WTC11 (cell line): ENCODE results near the gene GRM7. TPM values are rescaled to one million over a fixed set of nuclear protein-coding genes. Genes with fewer than 3 reads are reported as not detected.

Source experiments
- ATAC-seq: fragments of 200-7000 bp; cut with Tn5 transposase; 2 replicates; pipeline ENCODE4 v1.10.0; 2021; ENCODE audit warnings: mild to moderate bottlenecking, moderate library complexity
- CTCF ChIA-PET: fragments of 300-600 bp; sonication (Branson Sonifier 250); formaldehyde crosslinking; loops from one replicate; lab custom pipeline; 2021; ENCODE audit warnings: antibody characterized with exemption; lab: Charles Lee
- POLR2A ChIA-PET: fragments of 350-600 bp; sonication (Branson Sonifier 250); formaldehyde crosslinking; loops from one replicate; lab custom pipeline; 2021; ENCODE audit warnings: antibody characterized with exemption; lab: Charles Lee
- DNase-seq: peaks from one replicate; pipeline ENCODE4 v3.0.0; 2021; ENCODE audit warnings: low spot score
- H3K27ac Mint-ChIP-seq: 2 replicates; pipeline ENCODE4 v1.8.0; 2021; ENCODE audit warnings: mixed read lengths
- H3K27me3 Mint-ChIP-seq: 2 replicates; pipeline ENCODE4 v1.8.0; 2021; ENCODE audit warnings: low read depth, mild to moderate bottlenecking, moderate library complexity, mixed read lengths
- H3K36me3 Mint-ChIP-seq: 2 replicates; pipeline ENCODE4 v1.8.0; 2021; ENCODE audit warnings: mixed read lengths
- H3K4me1 Mint-ChIP-seq: 2 replicates; pipeline ENCODE4 v1.8.0; 2022; ENCODE audit warnings: mixed read lengths
- H3K4me3 Mint-ChIP-seq: 2 replicates; pipeline ENCODE4 v1.8.0; 2021; ENCODE audit warnings: mild to moderate bottlenecking, moderate library complexity, mixed read lengths
- H3K9me3 Mint-ChIP-seq: 2 replicates; pipeline ENCODE4 v1.8.0; 2021; ENCODE audit warnings: mixed read lengths
- ATF6 ChIP-seq: sonication (generic); formaldehyde crosslinking; IDR thresholded peaks from 2 replicates; pipeline ENCODE4 v1.8.1; 2023; ENCODE audit warnings: mild to moderate bottlenecking, missing genetic modification reagents
- ELF4 ChIP-seq: sonication (generic); formaldehyde crosslinking; IDR thresholded peaks from 2 replicates; pipeline ENCODE4 v1.8.1; 2022; ENCODE audit warnings: low read depth, mild to moderate bottlenecking, moderate library complexity, missing genetic modification reagents
- ETV6 ChIP-seq: sonication (generic); formaldehyde crosslinking; IDR thresholded peaks from 2 replicates; pipeline ENCODE4 v1.8.1; 2022; ENCODE audit warnings: mild to moderate bottlenecking, missing genetic modification reagents
- GTF2I ChIP-seq: fragments of 250-450 bp; sonication (Bioruptor Pico); conservative IDR thresholded peaks from 2 replicates; pipeline ENCODE4 v1.4.0; 2021; ENCODE audit warnings: mild to moderate bottlenecking
- MXD4 ChIP-seq: fragments of 250-450 bp; sonication (Bioruptor Pico); IDR thresholded peaks from 2 replicates; pipeline ENCODE4 v1.8.0; 2021; ENCODE audit warnings: mild to moderate bottlenecking, moderate library complexity, borderline replicate concordance
- RORB ChIP-seq: fragments of 250-450 bp; sonication (Bioruptor Pico); IDR thresholded peaks from 2 replicates; pipeline ENCODE4 v1.9.0; 2021; ENCODE audit warnings: mild to moderate bottlenecking
- TCF7 ChIP-seq: sonication (generic); formaldehyde crosslinking; IDR thresholded peaks from 2 replicates; pipeline ENCODE4 v1.8.0; 2022; ENCODE audit warnings: mild to moderate bottlenecking, low read depth, missing genetic modification reagents, moderate library complexity
- TP53 ChIP-seq: sonication (generic); formaldehyde crosslinking; IDR thresholded peaks from 2 replicates; pipeline ENCODE4 v1.8.1; 2023; ENCODE audit warnings: mild to moderate bottlenecking, missing genetic modification reagents
- ZBTB21 ChIP-seq: sonication (generic); formaldehyde crosslinking; IDR thresholded peaks from 2 replicates; pipeline ENCODE4 v1.8.1; 2023; ENCODE audit warnings: mild to moderate bottlenecking, missing genetic modification reagents, borderline replicate concordance
- ZNF317 ChIP-seq: sonication (generic); formaldehyde crosslinking; IDR thresholded peaks from 2 replicates; pipeline ENCODE4 v1.8.1; 2023; ENCODE audit warnings: low read depth, mild to moderate bottlenecking, moderate library complexity, missing genetic modification reagents, borderline replicate concordance
- ZNF396 ChIP-seq: fragments of 250-450 bp; sonication (Bioruptor Pico); IDR thresholded peaks from 2 replicates; pipeline ENCODE4 v1.8.0; 2021; ENCODE audit warnings: mild to moderate bottlenecking, moderate library complexity, borderline replicate concordance
- ZSCAN18 ChIP-seq: fragments of 250-450 bp; sonication (Bioruptor Pico); IDR thresholded peaks from 2 replicates; pipeline ENCODE4 v2.1.2; 2022; ENCODE audit warnings: mild to moderate bottlenecking, moderate library complexity
- total RNA-seq: library from RNA; stranded (reverse); gene quantifications from 3 replicates; pipeline ENCODE4 v1.2.3, GENCODE V29; 2021
- TF ChIP-seq, protein P1 (sequence below): fragments of 250-450 bp; sonication (Bioruptor Pico); IDR thresholded peaks from 2 replicates; pipeline ENCODE4 v1.8.0; 2021; ENCODE audit warnings: mild to moderate bottlenecking
- TF ChIP-seq, protein P2 (sequence below): sonication (generic); formaldehyde crosslinking; IDR thresholded peaks from 2 replicates; pipeline ENCODE4 v1.8.1; 2022; ENCODE audit warnings: low read depth, missing genetic modification reagents, borderline replicate concordance
- TF ChIP-seq, protein P3 (sequence below): sonication (generic); formaldehyde crosslinking; IDR thresholded peaks from 2 replicates; pipeline ENCODE4 v1.8.0; 2022; ENCODE audit warnings: mild to moderate bottlenecking, missing genetic modification reagents
- TF ChIP-seq, protein P4 (sequence below): sonication (generic); formaldehyde crosslinking; IDR thresholded peaks from 2 replicates; pipeline ENCODE4 v1.8.1; 2023; ENCODE audit warnings: mild to moderate bottlenecking, missing genetic modification reagents, moderate library complexity

The GRM7 gene
- total RNA-seq, 1 experiment from 2014 or later, result 0.42 TPM

GRCh38 chr3:7215706-7216105 is 354.8 kb downstream of the GRM7 start:
- ChIA-PET POLR2A (no interaction called here), CTCF (no interaction called here)
- Mint-ChIP-seq H3K27ac (no peak overlapping the region), H3K27me3 (no peaks in the 10 kb centered on the region; the same call in 1 of the 2 replicates), H3K4me3 (no peak overlapping the region), H3K36me3 (no peaks in the 10 kb centered on the region), H3K9me3 (no peaks in the 10 kb centered on the region; the same call in 1 of the 2 replicates), H3K4me1 (peaks cover 9% of the 10 kb centered on the region)
- no peak for TF ChIP-seq ATF6
- TF ChIP-seq GTF2I (CRISPR knock-in tag), result no peak
- no peak for TF ChIP-seq ZBTB21
- no peak for TF ChIP-seq TCF7
- no peak for TF ChIP-seq ELF4 (CRISPR knock-in tag)
- no peak for TF ChIP-seq RORB (CRISPR knock-in tag)
- no peak for TF ChIP-seq ZNF317 (CRISPR knock-in tag)
- no peak for TF ChIP-seq TP53 (CRISPR knock-in tag)
- no peak for TF ChIP-seq ETV6
- TF ChIP-seq, protein P1, sequence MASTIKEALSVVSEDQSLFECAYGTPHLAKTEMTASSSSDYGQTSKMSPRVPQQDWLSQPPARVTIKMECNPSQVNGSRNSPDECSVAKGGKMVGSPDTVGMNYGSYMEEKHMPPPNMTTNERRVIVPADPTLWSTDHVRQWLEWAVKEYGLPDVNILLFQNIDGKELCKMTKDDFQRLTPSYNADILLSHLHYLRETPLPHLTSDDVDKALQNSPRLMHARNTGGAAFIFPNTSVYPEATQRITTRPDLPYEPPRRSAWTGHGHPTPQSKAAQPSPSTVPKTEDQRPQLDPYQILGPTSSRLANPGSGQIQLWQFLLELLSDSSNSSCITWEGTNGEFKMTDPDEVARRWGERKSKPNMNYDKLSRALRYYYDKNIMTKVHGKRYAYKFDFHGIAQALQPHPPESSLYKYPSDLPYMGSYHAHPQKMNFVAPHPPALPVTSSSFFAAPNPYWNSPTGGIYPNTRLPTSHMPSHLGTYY (CRISPR knock-in tag), result no peak
- no peak for TF ChIP-seq ZSCAN18
- TF ChIP-seq, protein P2, sequence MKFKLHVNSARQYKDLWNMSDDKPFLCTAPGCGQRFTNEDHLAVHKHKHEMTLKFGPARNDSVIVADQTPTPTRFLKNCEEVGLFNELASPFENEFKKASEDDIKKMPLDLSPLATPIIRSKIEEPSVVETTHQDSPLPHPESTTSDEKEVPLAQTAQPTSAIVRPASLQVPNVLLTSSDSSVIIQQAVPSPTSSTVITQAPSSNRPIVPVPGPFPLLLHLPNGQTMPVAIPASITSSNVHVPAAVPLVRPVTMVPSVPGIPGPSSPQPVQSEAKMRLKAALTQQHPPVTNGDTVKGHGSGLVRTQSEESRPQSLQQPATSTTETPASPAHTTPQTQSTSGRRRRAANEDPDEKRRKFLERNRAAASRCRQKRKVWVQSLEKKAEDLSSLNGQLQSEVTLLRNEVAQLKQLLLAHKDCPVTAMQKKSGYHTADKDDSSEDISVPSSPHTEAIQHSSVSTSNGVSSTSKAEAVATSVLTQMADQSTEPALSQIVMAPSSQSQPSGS (CRISPR knock-in tag), result no peak
- TF ChIP-seq MXD4 (CRISPR knock-in tag), result no peak
- no peak for DNase-seq
- ATAC-seq, result no peak

DNA sequence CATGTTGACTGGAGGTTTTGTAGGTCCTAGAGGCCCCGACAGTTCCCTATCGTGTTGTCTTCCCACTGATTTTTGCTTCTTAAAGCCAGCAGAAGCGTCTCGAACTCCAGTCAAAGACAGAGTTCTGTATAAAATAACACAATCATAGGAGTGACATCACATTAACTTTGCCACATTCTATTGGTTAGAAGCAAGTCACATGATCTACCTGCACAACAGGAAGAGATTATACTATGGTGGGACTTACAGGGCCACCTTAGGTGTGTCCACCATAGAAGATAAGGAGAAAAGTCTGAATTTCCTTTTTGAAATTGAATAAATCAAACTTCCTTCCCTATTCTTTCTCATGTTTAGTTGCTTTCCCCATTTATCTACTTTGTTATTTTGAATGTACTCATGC is 365.5 kb downstream of the GRM7 start:
- ATAC-seq (peak; percentile 34; the same call in 1 of the 2 replicates), DNase-seq (no peak)
- Mint-ChIP-seq H3K4me3 (no peak overlapping the region), H3K4me1 (peaks cover 20% of the 10 kb centered on the region), H3K27me3 (no peaks in the 10 kb centered on the region), H3K9me3 (peaks cover 28% of the 10 kb centered on the region), H3K36me3 (no peaks in the 10 kb centered on the region), H3K27ac (0 out of 2 replicates have a peak overlapping the region, but pooled peaks have one; percentile 45)
- CTCF ChIA-PET, result no interaction called here
- TF ChIP-seq, protein P3, sequence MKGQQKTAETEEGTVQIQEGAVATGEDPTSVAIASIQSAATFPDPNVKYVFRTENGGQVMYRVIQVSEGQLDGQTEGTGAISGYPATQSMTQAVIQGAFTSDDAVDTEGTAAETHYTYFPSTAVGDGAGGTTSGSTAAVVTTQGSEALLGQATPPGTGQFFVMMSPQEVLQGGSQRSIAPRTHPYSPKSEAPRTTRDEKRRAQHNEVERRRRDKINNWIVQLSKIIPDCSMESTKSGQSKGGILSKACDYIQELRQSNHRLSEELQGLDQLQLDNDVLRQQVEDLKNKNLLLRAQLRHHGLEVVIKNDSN (CRISPR knock-in tag), result peak; percentile 54; the same call in 1 of the 2 replicates
- TF ChIP-seq, protein P4, sequence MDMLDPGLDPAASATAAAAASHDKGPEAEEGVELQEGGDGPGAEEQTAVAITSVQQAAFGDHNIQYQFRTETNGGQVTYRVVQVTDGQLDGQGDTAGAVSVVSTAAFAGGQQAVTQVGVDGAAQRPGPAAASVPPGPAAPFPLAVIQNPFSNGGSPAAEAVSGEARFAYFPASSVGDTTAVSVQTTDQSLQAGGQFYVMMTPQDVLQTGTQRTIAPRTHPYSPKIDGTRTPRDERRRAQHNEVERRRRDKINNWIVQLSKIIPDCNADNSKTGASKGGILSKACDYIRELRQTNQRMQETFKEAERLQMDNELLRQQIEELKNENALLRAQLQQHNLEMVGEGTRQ (CRISPR knock-in tag), result peak; percentile 61
- TF ChIP-seq ZNF396 (CRISPR knock-in tag), result no peak
- POLR2A ChIA-PET, result no interaction called here
